ENCODE results near the gene SLC13A4.

The SLC13A4 gene

DNA sequence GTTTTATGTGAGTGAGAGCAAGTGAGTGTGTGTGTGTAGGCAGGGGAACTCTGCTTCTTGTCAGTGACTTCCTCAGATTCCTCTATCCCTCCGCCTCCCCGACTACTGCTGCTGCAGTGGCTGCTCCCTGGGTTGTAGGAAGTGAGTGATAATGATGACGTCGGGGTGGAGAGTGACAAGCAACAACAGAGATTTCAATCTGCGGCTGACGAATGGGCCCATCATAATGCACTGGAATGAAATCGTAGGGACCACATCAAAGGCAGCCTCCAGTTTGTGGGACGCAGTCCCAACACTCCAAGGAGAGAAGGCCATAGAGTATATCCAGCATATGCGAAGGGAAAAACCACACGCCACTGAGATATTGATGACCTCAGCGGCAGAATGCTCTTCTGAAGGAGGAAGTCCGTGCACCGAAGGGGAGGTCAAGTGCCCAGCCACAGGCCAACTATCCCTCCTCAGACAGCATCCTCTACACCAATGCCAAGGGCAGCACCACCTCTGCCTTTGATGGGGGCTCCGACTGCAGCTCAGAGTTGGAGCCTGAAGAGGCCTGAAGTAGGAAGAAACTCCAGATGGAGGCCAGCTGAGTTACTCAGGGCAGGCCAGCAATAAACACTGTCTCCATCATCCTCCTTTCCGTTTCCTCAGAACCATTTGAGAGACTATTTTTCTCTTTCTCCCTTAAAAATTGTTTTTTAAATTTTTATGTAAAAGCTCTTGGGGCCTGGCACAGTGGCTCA is 77.0 kb downstream of the SLC13A4 start:
- TF ChIP-seq FOXP2 (optimal IDR thresholded peaks at IDR 0.05; ENCODE audit: borderline replicate concordance, extremely low read depth, extremely low read length, insufficient read depth) (peak; percentile 60), SIN3A (IDR thresholded peaks at IDR 0.05; ENCODE audit: borderline replicate concordance, insufficient read depth, low read length) (0 out of 2 replicates have a peak, but pooled peaks have one; percentile 52), TAF1 (IDR thresholded peaks at IDR 0.05; ENCODE audit: borderline replicate concordance, insufficient read depth, low read length) (no peak), POLR2AphosphoS5 (IDR thresholded peaks at IDR 0.05; ENCODE audit: low read depth, low read length) (peak; percentile 51)
- TF ChIP-seq, protein P1, sequence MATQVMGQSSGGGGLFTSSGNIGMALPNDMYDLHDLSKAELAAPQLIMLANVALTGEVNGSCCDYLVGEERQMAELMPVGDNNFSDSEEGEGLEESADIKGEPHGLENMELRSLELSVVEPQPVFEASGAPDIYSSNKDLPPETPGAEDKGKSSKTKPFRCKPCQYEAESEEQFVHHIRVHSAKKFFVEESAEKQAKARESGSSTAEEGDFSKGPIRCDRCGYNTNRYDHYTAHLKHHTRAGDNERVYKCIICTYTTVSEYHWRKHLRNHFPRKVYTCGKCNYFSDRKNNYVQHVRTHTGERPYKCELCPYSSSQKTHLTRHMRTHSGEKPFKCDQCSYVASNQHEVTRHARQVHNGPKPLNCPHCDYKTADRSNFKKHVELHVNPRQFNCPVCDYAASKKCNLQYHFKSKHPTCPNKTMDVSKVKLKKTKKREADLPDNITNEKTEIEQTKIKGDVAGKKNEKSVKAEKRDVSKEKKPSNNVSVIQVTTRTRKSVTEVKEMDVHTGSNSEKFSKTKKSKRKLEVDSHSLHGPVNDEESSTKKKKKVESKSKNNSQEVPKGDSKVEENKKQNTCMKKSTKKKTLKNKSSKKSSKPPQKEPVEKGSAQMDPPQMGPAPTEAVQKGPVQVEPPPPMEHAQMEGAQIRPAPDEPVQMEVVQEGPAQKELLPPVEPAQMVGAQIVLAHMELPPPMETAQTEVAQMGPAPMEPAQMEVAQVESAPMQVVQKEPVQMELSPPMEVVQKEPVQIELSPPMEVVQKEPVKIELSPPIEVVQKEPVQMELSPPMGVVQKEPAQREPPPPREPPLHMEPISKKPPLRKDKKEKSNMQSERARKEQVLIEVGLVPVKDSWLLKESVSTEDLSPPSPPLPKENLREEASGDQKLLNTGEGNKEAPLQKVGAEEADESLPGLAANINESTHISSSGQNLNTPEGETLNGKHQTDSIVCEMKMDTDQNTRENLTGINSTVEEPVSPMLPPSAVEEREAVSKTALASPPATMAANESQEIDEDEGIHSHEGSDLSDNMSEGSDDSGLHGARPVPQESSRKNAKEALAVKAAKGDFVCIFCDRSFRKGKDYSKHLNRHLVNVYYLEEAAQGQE (IDR thresholded peaks at IDR 0.05; ENCODE audit: insufficient read depth in 1 of 2, low read depth in 2 of 2, low read length in 2 of 2): no peak

DNA sequence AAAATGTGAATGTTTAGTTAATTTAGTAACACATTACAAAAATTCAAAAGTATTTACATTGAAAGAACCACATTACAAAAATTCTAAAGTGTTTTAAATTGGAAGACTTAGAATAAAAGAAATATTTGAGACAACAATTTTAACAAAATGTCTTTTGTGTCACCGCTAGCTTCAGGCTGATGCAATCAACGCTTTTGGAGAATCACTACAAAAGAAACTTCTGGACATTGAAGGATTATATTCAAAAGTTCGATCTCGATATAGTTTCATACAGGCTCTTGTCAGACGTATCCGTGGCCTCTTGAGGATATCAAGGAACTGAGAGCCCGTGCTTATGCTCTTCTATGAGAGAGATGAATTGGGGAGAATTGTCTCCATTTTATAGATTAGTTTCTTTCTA is 79.8 kb downstream of the SLC13A4 start:
- no peak for TF ChIP-seq FOXP2 (optimal IDR thresholded peaks at IDR 0.05; ENCODE audit: borderline replicate concordance, extremely low read depth, extremely low read length, insufficient read depth)
- no peak for TF ChIP-seq SIN3A (IDR thresholded peaks at IDR 0.05; ENCODE audit: borderline replicate concordance, insufficient read depth, low read length)
- no peak for TF ChIP-seq POLR2AphosphoS5 (IDR thresholded peaks at IDR 0.05; ENCODE audit: low read depth, low read length)
- no peak for TF ChIP-seq TAF1 (IDR thresholded peaks at IDR 0.05; ENCODE audit: borderline replicate concordance, insufficient read depth, low read length)
- TF ChIP-seq, protein P1 (IDR thresholded peaks at IDR 0.05; ENCODE audit: insufficient read depth in 1 of 2, low read depth in 2 of 2, low read length in 2 of 2): no peak

DNA sequence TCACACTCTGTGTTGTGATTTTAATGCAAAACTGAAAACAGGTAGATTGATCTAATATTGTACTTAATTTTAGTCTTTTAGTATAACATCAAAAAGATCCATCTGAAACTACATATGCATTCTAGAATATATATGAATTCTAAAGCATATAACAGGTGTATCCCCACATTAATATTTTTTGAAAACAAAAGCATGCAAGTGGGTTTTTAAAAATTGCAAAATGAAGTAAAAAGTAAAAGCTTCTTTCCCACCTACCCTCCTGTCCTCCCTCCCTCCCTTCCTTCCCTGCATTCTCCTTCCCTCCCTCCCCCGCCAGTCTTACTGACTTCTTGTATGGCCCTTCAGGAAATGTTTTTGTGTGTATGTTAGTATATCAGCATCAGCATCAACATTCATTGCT is 80.2 kb downstream of the SLC13A4 start:
- no peak for TF ChIP-seq TAF1 (IDR thresholded peaks at IDR 0.05; ENCODE audit: borderline replicate concordance, insufficient read depth, low read length)
- TF ChIP-seq, protein P1 (IDR thresholded peaks at IDR 0.05; ENCODE audit: insufficient read depth in 1 of 2, low read depth in 2 of 2, low read length in 2 of 2): no peak
- no peak for TF ChIP-seq FOXP2 (optimal IDR thresholded peaks at IDR 0.05; ENCODE audit: borderline replicate concordance, extremely low read depth, extremely low read length, insufficient read depth)
- TF ChIP-seq POLR2AphosphoS5 (IDR thresholded peaks at IDR 0.05; ENCODE audit: low read depth, low read length): no peak
- TF ChIP-seq SIN3A (IDR thresholded peaks at IDR 0.05; ENCODE audit: borderline replicate concordance, insufficient read depth, low read length): no peak

DNA sequence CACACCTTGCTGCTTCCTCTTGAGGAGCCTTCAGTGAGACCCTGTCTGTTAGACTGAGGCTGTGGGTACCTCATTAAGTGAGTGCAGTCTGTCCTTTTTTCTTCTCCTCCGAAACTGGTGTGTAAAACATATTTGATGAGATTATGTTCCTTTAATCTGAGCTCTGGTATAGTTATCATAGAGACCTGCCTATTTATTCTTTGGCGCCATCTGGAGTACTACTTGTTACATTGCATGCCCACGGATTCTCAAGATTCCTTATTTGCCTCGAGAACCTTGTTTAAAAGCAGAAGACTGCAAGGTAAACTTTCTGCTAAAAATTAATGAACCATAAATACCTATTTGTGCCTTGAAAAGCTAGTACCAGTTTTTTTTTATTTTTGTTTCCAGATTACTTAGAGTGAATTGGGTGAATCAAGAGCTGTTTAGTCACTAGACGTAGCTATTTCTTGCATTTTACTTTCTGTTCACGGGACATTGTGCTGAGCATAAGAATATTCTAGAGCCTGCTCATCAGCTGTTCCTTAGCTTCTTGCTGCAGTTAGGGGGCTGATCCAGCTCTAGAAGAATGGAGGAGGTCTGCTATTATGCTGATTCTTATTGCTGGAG is 82.6 kb downstream of the SLC13A4 start:
- TF ChIP-seq SIN3A (IDR thresholded peaks at IDR 0.05; ENCODE audit: borderline replicate concordance, insufficient read depth, low read length) (no peak), FOXP2 (optimal IDR thresholded peaks at IDR 0.05; ENCODE audit: borderline replicate concordance, extremely low read depth, extremely low read length, insufficient read depth) (no peak), TAF1 (IDR thresholded peaks at IDR 0.05; ENCODE audit: borderline replicate concordance, insufficient read depth, low read length) (no peak)
- TF ChIP-seq, protein P1 (IDR thresholded peaks at IDR 0.05; ENCODE audit: insufficient read depth in 1 of 2, low read depth in 2 of 2, low read length in 2 of 2): no peak
